Gastroesophageal sphincter (tissue), 3 donors: ENCODE data around the gene ZNF714.

Source experiments
- CTCF ChIP-seq, 4 experiments: fragments of 200-600 bp in 2 of 4; fragments of 450-650 bp in 2 of 4; sonication (generic) in 1 of 4; IDR thresholded peaks; one replicate each; pipeline ENCODE4 v1.5.1; 2017 to 2019; ENCODE audit warnings: antibody characterized with exemption in 4 of 4, mild to moderate bottlenecking in 2 of 4, moderate library complexity in 2 of 4
- EP300 ChIP-seq: sonication (generic); formaldehyde crosslinking; IDR thresholded peaks from one replicate; pipeline ENCODE4 v1.6.1; 2017; ENCODE audit warnings: antibody characterized with exemption, mild to moderate bottlenecking
- POLR2A ChIP-seq, 2 donors: fragments of 450-650 bp; IDR thresholded peaks; one replicate each; pipeline ENCODE4 v1.6.1; 2017; ENCODE audit warnings: antibody characterized with exemption in 2 of 2, mild to moderate bottlenecking in 2 of 2, moderate library complexity in 1 of 2

GRCh38 chr19:21047716-21048115, 34.3 kb upstream of the ZNF714 start:
- no peak for TF ChIP-seq POLR2A (IDR thresholded peaks at IDR 0.05)
- no peak for TF ChIP-seq CTCF (IDR thresholded peaks at IDR 0.05)
- no peak for TF ChIP-seq EP300
